ENCODE results near the gene NLGN1. TPM values are rescaled to one million over a fixed set of nuclear protein-coding genes. Genes with fewer than 3 reads are reported as not detected.

Gene NLGN1
- total RNA-seq, 1 donor from 2014 or later, result 3.9 TPM

DNA sequence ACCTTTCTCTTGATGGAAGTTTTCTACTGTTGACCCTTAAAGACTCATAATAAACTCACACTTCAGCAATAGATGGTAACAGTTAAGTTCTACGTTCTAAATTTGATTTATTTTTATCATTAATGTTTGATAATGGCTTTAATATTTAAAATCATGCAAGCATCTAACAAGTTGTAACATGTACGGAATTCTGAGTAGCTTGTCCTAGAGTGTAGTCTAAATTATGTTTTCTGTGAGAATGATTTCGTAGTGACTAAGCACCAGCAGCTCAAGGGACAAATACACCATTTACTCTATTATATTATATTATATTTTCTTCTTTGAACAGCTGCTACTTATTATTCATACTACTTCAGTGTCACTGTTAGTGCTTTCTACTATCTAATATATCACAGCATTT, 345.6 kb downstream of the NLGN1 start:
- intact Hi-C loops (cut with DNase I), result no loop called here
- Histone ChIP-seq H3K27me3 (ENCODE audit: low read depth) (no peaks in the 10 kb centered on the region), H3K4me3 (no peak overlapping the region), H3K36me3 (no peaks in the 10 kb centered on the region), H3K4me1 (no peaks in the 10 kb centered on the region), H3K9me3 (no peaks in the 10 kb centered on the region), H3K27ac (no peak overlapping the region)
- DNase-seq (no peak), ATAC-seq (no peak)
- TF ChIP-seq, protein P1, sequence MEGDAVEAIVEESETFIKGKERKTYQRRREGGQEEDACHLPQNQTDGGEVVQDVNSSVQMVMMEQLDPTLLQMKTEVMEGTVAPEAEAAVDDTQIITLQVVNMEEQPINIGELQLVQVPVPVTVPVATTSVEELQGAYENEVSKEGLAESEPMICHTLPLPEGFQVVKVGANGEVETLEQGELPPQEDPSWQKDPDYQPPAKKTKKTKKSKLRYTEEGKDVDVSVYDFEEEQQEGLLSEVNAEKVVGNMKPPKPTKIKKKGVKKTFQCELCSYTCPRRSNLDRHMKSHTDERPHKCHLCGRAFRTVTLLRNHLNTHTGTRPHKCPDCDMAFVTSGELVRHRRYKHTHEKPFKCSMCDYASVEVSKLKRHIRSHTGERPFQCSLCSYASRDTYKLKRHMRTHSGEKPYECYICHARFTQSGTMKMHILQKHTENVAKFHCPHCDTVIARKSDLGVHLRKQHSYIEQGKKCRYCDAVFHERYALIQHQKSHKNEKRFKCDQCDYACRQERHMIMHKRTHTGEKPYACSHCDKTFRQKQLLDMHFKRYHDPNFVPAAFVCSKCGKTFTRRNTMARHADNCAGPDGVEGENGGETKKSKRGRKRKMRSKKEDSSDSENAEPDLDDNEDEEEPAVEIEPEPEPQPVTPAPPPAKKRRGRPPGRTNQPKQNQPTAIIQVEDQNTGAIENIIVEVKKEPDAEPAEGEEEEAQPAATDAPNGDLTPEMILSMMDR (IDR thresholded peaks at IDR 0.05), result no peak

DNA sequence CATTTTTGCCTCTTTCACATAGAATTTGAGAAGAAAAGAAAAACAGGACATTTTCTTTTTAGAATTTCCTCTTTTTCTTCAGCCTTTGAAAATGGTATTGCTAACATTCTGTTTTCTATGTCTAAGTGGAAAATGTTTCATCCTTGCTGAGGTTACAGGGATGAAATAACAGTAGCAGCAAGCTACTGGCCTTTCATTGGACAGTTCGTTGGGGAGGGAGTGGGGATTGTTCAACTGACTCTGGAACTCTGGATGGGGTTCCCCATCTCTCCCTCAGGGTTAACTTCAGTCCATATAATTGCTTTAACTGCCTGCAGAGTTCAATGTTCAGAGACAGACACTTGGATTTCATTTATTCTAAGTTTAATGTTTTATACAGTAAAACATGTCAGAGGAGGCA, 346.0 kb downstream of the NLGN1 start:
- TF ChIP-seq, protein P1 (IDR thresholded peaks at IDR 0.05), result no peak

DNA sequence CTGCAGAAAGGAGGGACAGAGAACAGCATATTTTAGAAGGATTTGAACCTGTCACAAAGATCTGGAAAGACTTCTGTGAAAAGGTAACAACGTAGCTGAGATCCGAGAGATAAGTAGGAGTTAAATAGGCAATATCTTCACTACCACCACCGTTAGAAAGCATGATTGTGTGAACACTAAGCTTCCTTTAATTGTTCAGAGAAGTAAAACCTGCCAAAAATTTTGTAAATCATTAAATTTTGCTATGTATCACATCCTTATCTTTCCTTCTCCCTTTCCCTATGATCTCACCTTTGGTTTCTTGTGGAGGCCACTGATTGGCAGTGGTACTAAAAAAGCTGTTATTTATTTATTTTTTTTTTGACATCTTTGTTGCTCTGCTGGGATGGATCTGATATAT, 346.9 kb downstream of the NLGN1 start:
- Histone ChIP-seq H3K9me3 (no peaks in the 10 kb centered on the region), H3K27ac (no peak overlapping the region), H3K36me3 (no peaks in the 10 kb centered on the region), H3K4me3 (no peak overlapping the region), H3K4me1 (no peaks in the 10 kb centered on the region), H3K27me3 (ENCODE audit: low read depth) (no peaks in the 10 kb centered on the region)
- intact Hi-C loops (cut with DNase I), result no loop called here
- ATAC-seq (no peak), DNase-seq (no peak)
- TF ChIP-seq, protein P1 (IDR thresholded peaks at IDR 0.05), result no peak

More for the DNA sequence above, 346.0 kb downstream of the NLGN1 start:
- Histone ChIP-seq H3K9me3 (no peaks in the 10 kb centered on the region), H3K27me3 (ENCODE audit: low read depth) (no peaks in the 10 kb centered on the region), H3K27ac (no peak overlapping the region), H3K36me3 (no peaks in the 10 kb centered on the region), H3K4me1 (no peaks in the 10 kb centered on the region), H3K4me3 (no peak overlapping the region)
- intact Hi-C loops (cut with DNase I), result no loop called here
- ATAC-seq, result no peak
- DNase-seq, result no peak

DNA sequence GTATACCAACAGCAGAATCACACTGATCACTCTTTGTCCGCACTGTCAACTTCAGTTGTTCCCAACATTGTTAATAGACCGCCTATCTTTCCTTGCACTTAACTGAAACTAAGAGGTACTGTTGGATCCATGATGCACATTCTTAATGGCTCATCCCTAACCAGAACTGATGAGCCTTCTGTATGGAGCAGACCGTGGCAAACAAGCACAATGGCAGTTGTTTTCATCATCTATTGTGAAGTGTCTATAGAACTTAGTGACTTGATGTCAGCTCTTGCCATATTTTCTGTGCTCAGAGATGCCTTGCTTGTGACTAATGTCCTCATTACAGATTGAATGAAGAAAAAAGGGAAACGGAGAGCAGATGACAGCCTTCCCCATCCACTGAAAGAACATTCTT, 347.4 kb downstream of the NLGN1 start:
- ATAC-seq, result no peak
- no peaks in the 10 kb centered on the region for H3K9me3 ChIP-seq

DNA sequence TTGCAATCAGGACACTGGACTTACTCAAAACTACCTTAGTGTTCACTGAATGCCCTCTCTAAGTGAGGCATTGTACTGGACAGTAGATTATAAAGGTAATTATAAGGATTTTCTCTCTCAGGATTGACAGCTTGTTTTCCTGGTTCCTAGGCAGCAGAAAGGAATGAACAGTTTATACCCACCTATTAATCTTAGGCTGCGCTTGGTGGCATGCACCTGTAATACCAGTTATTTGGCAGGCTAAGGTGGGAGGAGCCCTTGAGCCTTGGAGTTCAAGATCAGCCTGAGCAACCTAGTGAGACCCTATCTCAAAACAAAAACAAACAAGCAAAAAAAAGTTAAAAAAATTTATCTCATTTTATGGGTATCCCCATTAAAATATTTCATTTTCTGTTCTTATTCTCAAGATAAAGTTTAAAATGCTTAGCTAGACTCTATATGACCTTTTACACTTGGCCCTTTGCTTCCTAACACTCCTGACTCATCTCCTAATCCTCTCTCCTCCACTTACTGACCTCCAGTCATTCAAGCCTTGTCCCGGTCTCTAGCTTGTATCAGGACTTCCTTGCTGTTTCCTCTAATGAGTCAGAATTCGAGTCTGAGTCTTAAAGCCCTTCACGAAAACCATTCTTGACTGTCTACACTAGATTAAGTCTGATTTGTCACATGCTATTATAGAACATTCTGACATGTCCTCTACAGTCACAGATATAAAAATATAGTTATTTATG, 348.6 kb downstream of the NLGN1 start:
- ATAC-seq (no peak), DNase-seq (no peak)
- Histone ChIP-seq H3K4me3 (no peak overlapping the region), H3K36me3 (no peaks in the 10 kb centered on the region), H3K4me1 (no peaks in the 10 kb centered on the region), H3K27ac (no peak overlapping the region), H3K9me3 (no peaks in the 10 kb centered on the region), H3K27me3 (ENCODE audit: low read depth) (no peaks in the 10 kb centered on the region)
- TF ChIP-seq, protein P1 (IDR thresholded peaks at IDR 0.05), result no peak
- intact Hi-C loops (cut with DNase I), result no loop called here

More for the DNA sequence above, 347.4 kb downstream of the NLGN1 start:
- Histone ChIP-seq H3K27me3 (ENCODE audit: low read depth) (no peaks in the 10 kb centered on the region), H3K27ac (no peak overlapping the region), H3K36me3 (no peaks in the 10 kb centered on the region), H3K4me3 (no peak overlapping the region), H3K4me1 (no peaks in the 10 kb centered on the region)
- intact Hi-C loops (cut with DNase I), result no loop called here
- TF ChIP-seq, protein P1 (IDR thresholded peaks at IDR 0.05), result no peak
- DNase-seq, result no peak

Data from lower lobe of right lung (tissue), 2 donors.